ENCODE results near the gene DCHS1. TPM values are rescaled to one million over a fixed set of nuclear protein-coding genes. Genes with fewer than 3 reads are reported as not detected.

The DCHS1 gene
- total RNA-seq, 1 donor from 2014 or later: 1.8 TPM

- TF ChIP-seq CTCF (conservative IDR thresholded peaks at IDR 0.05; ENCODE audit: low read depth, low read length): no peak
- no peak overlapping the region for H3K4me3 ChIP-seq (ENCODE audit: low read depth, low read length)
- no peak for DNase-seq (ENCODE audit: low read depth)
These were observed 3.0 kb upstream of the DCHS1 start for GRCh38 chr11:6658647-6659046.

GRCh38 chr11:6657346-6657745, 1.7 kb upstream of the DCHS1 start:
- no peak overlapping the region for H3K4me3 ChIP-seq (ENCODE audit: low read depth, low read length)
- DNase-seq (ENCODE audit: low read depth): no peak
- no peak for TF ChIP-seq CTCF (conservative IDR thresholded peaks at IDR 0.05; ENCODE audit: low read depth, low read length)

- H3K4me3 ChIP-seq (ENCODE audit: low read depth, low read length): no peak overlapping the region
- no peak for DNase-seq (ENCODE audit: low read depth)
- no peak for TF ChIP-seq CTCF (conservative IDR thresholded peaks at IDR 0.05; ENCODE audit: low read depth, low read length)
These were observed 1.3 kb upstream of the DCHS1 start for GRCh38 chr11:6656936-6657335.

DNA sequence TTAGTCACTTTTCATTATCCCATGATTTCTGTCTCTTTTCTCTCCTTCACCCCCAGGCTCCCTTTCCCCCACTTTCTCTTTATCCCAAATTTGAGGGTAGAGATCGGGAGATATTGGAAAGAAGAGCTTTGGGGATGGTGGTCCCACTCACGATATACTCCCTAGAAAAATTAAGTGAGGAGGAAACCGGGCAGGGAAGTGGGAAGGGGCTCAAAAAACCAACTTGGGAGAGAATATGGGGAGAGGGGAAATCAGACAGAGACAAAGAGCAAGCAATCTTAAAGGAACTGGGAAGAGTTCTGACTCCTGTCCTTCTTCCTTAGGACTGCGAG, 941 bp upstream of the DCHS1 start:
- no peak for TF ChIP-seq CTCF (conservative IDR thresholded peaks at IDR 0.05; ENCODE audit: low read depth, low read length)
- DNase-seq (ENCODE audit: low read depth): no peak
- H3K4me3 ChIP-seq (ENCODE audit: low read depth, low read length): no peak overlapping the region

DNA sequence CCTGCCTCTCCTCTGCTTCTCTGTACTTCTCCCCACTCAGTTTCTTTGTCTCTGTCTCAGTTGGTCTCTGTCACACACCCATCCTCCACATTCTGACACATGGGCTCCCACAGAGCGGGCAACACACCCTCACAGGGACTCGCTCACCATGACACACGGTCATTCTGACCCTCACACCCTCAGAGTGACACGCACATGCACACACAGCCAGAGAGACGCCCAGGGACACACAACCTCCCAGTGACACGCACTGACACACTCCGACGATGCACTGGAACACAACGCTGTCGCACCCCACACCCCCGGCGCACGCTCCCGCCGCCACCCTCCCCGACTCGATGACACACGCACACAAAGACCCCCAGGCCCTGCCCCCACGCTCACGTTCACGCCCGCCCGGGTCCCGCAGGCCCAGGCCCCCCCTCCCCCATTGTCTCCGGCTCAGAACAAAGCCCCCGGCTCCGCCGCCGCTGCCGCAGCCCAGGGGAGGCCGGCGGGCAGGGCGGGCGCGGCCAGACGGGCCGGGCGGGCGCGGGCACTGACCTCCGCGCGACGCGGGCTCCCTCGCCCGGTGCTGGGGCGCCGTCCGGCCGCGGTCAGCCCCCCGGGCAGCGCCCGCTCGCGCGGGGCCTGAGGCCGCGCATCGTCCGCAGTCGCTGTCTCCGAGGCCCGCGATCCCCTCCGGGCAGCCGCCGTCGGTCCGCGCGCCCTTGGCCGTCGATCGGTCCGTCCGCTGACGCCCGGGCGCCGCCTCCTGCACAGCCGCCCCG, 404 bp downstream of the DCHS1 start:
- no peak for TF ChIP-seq CTCF (conservative IDR thresholded peaks at IDR 0.05; ENCODE audit: low read depth, low read length)
- no peak for DNase-seq (ENCODE audit: low read depth)
- H3K4me3 ChIP-seq (ENCODE audit: low read depth, low read length): no peak overlapping the region

DNA sequence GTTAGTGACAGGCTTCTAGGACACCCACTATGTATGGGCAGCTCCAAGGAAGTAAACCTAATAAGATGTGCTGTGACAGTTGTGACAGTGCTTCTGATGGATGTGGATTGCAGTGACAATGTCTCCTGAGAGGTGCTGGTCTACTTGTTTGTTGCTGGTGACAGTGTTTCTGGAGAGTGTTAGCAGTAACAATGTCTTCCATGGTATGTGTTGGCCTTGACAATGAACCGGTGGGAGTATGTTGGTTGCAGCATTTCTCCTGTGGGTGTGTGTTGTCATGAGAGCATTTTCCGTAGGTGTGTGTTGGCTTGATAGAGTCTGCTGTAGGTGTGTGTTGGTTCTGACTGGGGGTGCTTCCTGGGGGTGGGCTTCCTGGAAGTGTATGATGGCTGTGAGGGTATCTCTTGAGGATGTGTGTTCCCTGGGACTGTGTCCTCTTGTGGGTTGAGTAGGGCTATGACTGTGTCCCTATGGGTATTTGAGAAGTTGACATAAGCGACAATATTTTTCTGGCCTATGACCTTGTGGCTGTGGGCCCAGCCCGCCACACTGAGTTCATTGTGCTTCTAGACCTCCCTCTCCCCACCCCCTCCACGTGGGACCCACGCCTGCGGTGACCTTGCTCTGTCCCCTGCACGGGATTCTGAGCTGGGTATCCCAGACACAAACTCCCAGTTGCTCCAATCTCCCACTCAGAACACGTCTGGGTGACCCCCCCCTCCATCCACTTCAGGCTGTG, 1.2 kb downstream of the DCHS1 start:
- H3K4me3 ChIP-seq (ENCODE audit: low read depth, low read length): no peak overlapping the region
- TF ChIP-seq CTCF (conservative IDR thresholded peaks at IDR 0.05; ENCODE audit: low read depth, low read length): no peak
- DNase-seq (ENCODE audit: low read depth): no peak

Data from epithelial cell of proximal tubule (primary cell).